ENCODE data around the gene TESPA1.

Gene TESPA1

DNA sequence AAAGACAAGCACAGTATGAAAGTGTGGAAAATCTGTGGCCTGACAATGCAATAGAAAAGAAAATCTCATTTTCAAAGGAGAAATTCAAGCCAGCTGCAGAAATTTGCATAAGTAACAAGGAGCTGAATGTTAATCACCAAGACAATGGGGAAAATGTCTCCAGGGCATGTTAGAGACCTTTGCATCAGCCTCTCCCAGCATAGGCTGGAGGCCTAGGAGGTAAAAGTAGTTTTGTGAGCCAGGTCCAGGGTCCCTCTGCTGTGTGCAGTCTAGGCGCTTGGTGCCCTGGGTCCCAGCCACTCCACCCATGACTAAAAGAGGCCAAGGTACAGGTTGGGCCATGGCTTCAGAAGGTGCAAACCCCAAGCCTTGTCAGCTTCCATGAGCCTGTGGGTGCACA is 58.3 kb downstream of the TESPA1 start:
- Histone ChIP-seq H3K27ac (ENCODE audit: extremely low read depth, low read depth, low read length) (no peak overlapping the region), H3K4me1 (ENCODE audit: control insufficient read depth, insufficient read depth, low read length) (no peaks in the 10 kb centered on the region), H3K9me3 (ENCODE audit: control insufficient read depth, insufficient read depth, low read depth, low read length) (no peaks in the 10 kb centered on the region), H3K36me3 (ENCODE audit: control insufficient read depth in 2 of 2, insufficient read depth in 1 of 2, low read length in 2 of 2) (no peaks in the 10 kb centered on the region), H3K4me3 (ENCODE audit: low read depth, low read length) (no peak overlapping the region)
- no peak for TF ChIP-seq GLIS2 (tag by site-specific recombination; IDR thresholded peaks at IDR 0.05)
- TF ChIP-seq, protein P1, sequence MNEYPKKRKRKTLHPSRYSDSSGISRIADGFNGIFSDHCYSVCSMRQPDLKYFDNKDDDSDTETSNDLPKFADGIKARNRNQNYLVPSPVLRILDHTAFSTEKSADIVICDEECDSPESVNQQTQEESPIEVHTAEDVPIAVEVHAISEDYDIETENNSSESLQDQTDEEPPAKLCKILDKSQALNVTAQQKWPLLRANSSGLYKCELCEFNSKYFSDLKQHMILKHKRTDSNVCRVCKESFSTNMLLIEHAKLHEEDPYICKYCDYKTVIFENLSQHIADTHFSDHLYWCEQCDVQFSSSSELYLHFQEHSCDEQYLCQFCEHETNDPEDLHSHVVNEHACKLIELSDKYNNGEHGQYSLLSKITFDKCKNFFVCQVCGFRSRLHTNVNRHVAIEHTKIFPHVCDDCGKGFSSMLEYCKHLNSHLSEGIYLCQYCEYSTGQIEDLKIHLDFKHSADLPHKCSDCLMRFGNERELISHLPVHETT (tag by site-specific recombination; IDR thresholded peaks at IDR 0.05), result no peak
- TF ChIP-seq ZNF214 (tag by site-specific recombination; IDR thresholded peaks at IDR 0.05; ENCODE audit: borderline replicate concordance), result no peak
- TF ChIP-seq ZNF114 (tag by site-specific recombination; IDR thresholded peaks at IDR 0.05), result no peak
- TF ChIP-seq, protein P2, sequence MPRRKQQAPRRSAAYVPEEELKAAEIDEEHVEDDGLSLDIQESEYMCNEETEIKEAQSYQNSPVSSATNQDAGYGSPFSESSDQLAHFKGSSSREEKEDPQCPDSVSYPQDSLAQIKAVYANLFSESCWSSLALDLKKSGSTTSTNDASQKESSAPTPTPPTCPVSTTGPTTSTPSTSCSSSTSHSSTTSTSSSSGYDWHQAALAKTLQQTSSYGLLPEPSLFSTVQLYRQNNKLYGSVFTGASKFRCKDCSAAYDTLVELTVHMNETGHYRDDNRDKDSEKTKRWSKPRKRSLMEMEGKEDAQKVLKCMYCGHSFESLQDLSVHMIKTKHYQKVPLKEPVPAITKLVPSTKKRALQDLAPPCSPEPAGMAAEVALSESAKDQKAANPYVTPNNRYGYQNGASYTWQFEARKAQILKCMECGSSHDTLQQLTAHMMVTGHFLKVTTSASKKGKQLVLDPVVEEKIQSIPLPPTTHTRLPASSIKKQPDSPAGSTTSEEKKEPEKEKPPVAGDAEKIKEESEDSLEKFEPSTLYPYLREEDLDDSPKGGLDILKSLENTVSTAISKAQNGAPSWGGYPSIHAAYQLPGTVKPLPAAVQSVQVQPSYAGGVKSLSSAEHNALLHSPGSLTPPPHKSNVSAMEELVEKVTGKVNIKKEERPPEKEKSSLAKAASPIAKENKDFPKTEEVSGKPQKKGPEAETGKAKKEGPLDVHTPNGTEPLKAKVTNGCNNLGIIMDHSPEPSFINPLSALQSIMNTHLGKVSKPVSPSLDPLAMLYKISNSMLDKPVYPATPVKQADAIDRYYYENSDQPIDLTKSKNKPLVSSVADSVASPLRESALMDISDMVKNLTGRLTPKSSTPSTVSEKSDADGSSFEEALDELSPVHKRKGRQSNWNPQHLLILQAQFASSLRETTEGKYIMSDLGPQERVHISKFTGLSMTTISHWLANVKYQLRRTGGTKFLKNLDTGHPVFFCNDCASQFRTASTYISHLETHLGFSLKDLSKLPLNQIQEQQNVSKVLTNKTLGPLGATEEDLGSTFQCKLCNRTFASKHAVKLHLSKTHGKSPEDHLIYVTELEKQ (tag by site-specific recombination; IDR thresholded peaks at IDR 0.05; ENCODE audit: borderline replicate concordance), result no peak
- TF ChIP-seq ZNF221 (tag by site-specific recombination; IDR thresholded peaks at IDR 0.05; ENCODE audit: borderline replicate concordance), result no peak
- TF ChIP-seq BCL11B (tag by site-specific recombination; IDR thresholded peaks at IDR 0.05; ENCODE audit: low read depth), result no peak
- no peak for TF ChIP-seq ZNF791 (tag by site-specific recombination; IDR thresholded peaks at IDR 0.05)
- ChIA-PET CTCF (no interaction called here), POLR2A (no interaction called here)

DNA sequence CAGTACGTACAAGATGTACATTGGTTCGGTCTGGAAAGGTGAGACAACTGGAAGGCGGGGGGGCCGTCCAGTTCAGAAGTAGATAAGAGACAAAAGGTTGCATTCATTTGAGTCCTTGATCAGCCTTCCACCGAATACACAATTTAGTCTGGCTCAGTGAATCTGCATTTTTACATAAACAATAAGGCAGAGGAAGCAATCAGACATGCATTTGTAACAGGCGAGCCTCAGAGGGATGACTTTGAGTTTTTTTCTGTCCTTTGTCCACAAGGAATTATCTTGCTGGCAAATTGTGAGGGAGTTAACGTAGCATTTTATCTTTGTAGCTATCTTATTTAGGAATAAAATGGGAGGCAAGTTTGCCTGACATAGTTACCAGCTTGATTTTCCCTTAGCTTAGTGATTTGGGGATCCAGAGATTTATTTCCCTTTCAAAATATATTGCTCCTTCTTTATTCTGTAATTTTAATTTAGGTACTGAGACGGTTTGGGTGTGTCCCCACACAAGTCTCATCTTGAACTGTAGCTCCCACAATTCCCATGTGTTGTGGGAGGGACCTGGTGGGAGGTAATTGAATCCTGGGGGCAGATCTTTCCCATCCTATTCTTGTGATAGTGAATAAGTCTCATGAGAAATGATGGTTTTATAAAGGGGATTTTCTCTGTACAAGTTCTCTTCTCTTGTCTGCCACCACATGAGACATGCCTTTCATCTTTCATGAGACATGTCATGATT is 59.4 kb downstream of the TESPA1 start:
- Histone ChIP-seq H3K36me3 (ENCODE audit: control insufficient read depth in 2 of 2, insufficient read depth in 1 of 2, low read length in 2 of 2) (no peaks in the 10 kb centered on the region), H3K4me3 (ENCODE audit: low read depth, low read length) (no peak overlapping the region), H3K27ac (ENCODE audit: extremely low read depth, low read depth, low read length) (no peak overlapping the region), H3K4me1 (ENCODE audit: control insufficient read depth, insufficient read depth, low read length) (no peaks in the 10 kb centered on the region), H3K9me3 (ENCODE audit: control insufficient read depth, insufficient read depth, low read depth, low read length) (no peaks in the 10 kb centered on the region)
- ChIA-PET CTCF (no interaction called here), POLR2A (no interaction called here)
- TF ChIP-seq, protein P3, sequence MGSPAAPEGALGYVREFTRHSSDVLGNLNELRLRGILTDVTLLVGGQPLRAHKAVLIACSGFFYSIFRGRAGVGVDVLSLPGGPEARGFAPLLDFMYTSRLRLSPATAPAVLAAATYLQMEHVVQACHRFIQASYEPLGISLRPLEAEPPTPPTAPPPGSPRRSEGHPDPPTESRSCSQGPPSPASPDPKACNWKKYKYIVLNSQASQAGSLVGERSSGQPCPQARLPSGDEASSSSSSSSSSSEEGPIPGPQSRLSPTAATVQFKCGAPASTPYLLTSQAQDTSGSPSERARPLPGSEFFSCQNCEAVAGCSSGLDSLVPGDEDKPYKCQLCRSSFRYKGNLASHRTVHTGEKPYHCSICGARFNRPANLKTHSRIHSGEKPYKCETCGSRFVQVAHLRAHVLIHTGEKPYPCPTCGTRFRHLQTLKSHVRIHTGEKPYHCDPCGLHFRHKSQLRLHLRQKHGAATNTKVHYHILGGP (tag by site-specific recombination; IDR thresholded peaks at IDR 0.05), result no peak
- TF ChIP-seq ZNF16 (tag by site-specific recombination; IDR thresholded peaks at IDR 0.05; ENCODE audit: low read depth), result no peak
- TF ChIP-seq PRDM10 (tag by site-specific recombination; IDR thresholded peaks at IDR 0.05), result no peak
- TF ChIP-seq ZNF768 (tag by site-specific recombination; IDR thresholded peaks at IDR 0.05), result no peak
- no peak for TF ChIP-seq FEZF1 (tag by site-specific recombination; IDR thresholded peaks at IDR 0.05)
- no peak for TF ChIP-seq ZNF311 (tag by site-specific recombination; IDR thresholded peaks at IDR 0.05; ENCODE audit: borderline replicate concordance)
- no peak for TF ChIP-seq ZNF155 (tag by site-specific recombination; IDR thresholded peaks at IDR 0.05)
- TF ChIP-seq ZNF48 (tag by site-specific recombination; IDR thresholded peaks at IDR 0.05), result no peak
- no peak for TF ChIP-seq BCL11B (tag by site-specific recombination; IDR thresholded peaks at IDR 0.05; ENCODE audit: low read depth)
- no peak for TF ChIP-seq ATF2 (tag by site-specific recombination; IDR thresholded peaks at IDR 0.05; ENCODE audit: low read depth)
